ENCODE results near the gene CACNA1H.

The CACNA1H gene

GRCh38 chr16:1129106-1129960, 23.6 kb upstream of the CACNA1H start:
- TF ChIP-seq NFRKB (IDR thresholded peaks at IDR 0.05) (no peak), SUZ12 (IDR thresholded peaks at IDR 0.05) (no peak), FOXM1 (IDR thresholded peaks at IDR 0.05; ENCODE audit: borderline replicate concordance) (no peak), HDGF (IDR thresholded peaks at IDR 0.05; ENCODE audit: borderline replicate concordance) (no peak), CTBP1 (IDR thresholded peaks at IDR 0.05; ENCODE audit: borderline replicate concordance) (no peak), BHLHE40 (IDR thresholded peaks at IDR 0.05; ENCODE audit: borderline replicate concordance) (no peak), ZNF384 (IDR thresholded peaks at IDR 0.05) (no peak), SP1 (IDR thresholded peaks at IDR 0.05) (no peak), L3MBTL2 (conservative IDR thresholded peaks at IDR 0.05) (no peak)
- TF ChIP-seq, protein P1, sequence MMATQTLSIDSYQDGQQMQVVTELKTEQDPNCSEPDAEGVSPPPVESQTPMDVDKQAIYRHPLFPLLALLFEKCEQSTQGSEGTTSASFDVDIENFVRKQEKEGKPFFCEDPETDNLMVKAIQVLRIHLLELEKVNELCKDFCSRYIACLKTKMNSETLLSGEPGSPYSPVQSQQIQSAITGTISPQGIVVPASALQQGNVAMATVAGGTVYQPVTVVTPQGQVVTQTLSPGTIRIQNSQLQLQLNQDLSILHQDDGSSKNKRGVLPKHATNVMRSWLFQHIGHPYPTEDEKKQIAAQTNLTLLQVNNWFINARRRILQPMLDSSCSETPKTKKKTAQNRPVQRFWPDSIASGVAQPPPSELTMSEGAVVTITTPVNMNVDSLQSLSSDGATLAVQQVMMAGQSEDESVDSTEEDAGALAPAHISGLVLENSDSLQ (IDR thresholded peaks at IDR 0.05), result no peak
- ChIA-PET POLR2A (no interaction called here), CTCF (no interaction called here)
- no peak for DNase-seq (ENCODE audit: extremely low spot score)

DNA sequence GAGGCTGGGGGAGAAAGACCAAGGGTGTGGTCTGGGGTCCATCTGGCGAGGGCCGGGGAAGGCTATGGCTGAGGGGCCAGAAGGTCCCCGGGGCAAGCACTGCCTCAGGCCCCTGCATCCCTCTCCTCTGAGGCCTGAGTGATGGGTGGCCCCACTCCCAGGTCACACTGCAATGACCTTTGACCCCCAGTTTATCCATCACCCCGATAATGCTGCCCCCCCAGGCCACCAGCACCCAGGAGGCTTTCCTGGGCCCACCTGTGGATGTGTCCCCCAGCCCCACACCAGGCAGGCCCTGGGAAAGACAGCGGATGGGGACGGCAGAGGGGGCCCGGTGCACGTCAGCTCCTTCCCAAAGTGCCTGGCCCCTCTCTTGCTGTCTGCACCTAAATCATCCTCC, 22.5 kb upstream of the CACNA1H start:
- POLR2A ChIA-PET, result no interaction called here
- TF ChIP-seq BHLHE40 (IDR thresholded peaks at IDR 0.05; ENCODE audit: borderline replicate concordance), result no peak
- no peak for TF ChIP-seq LEF1 (IDR thresholded peaks at IDR 0.05; ENCODE audit: borderline replicate concordance)
- TF ChIP-seq FOXA1 (IDR thresholded peaks at IDR 0.05), result no peak
- TF ChIP-seq ELF4 (IDR thresholded peaks at IDR 0.05), result no peak
- no peak for TF ChIP-seq FOXK2 (IDR thresholded peaks at IDR 0.05)
- TF ChIP-seq L3MBTL2 (conservative IDR thresholded peaks at IDR 0.05), result no peak
- no peak for TF ChIP-seq CTBP1 (IDR thresholded peaks at IDR 0.05; ENCODE audit: borderline replicate concordance)
- no peak for TF ChIP-seq ARNT (IDR thresholded peaks at IDR 0.05)
- CTCF ChIA-PET, result no interaction called here
- no peak for DNase-seq (ENCODE audit: extremely low spot score)

- TF ChIP-seq BHLHE40 (IDR thresholded peaks at IDR 0.05; ENCODE audit: borderline replicate concordance) (no peak), HDGF (IDR thresholded peaks at IDR 0.05; ENCODE audit: borderline replicate concordance) (no peak), TARDBP (IDR thresholded peaks at IDR 0.05) (no peak), ZNF384 (IDR thresholded peaks at IDR 0.05) (no peak), SUZ12 (IDR thresholded peaks at IDR 0.05) (no peak), ARNT (IDR thresholded peaks at IDR 0.05) (no peak), FOXA1 (IDR thresholded peaks at IDR 0.05) (no peak), L3MBTL2 (conservative IDR thresholded peaks at IDR 0.05) (no peak), LEF1 (IDR thresholded peaks at IDR 0.05; ENCODE audit: borderline replicate concordance) (no peak), FOXM1 (IDR thresholded peaks at IDR 0.05; ENCODE audit: borderline replicate concordance) (no peak)
- no peak for DNase-seq (ENCODE audit: extremely low spot score)
- POLR2A ChIA-PET, result no interaction called here
- CTCF ChIA-PET, result no interaction called here
These were observed 21.4 kb upstream of the CACNA1H start for GRCh38 chr16:1131378-1131994.

DNA sequence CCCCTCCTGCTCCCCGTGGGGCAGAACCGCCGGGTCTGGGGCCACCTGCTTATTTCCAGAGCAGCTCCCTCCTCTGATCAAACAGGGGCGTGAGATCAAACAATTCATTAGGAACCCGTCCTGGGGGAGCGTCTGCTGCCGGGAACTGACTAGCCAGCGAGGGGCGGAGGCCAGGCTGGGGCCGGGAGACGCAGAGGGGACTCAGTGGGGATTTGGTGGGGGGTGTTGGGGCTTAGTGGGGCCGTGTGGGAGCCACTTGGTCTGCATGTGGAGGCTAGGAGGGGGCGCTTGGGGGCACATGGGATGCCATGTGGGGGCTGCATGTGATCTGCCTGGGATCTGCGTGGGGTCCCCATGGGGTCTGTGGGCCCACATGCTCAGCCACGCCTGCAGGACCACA, 20.5 kb upstream of the CACNA1H start:
- DNase-seq (ENCODE audit: extremely low spot score), result no peak
- CTCF ChIA-PET, result no interaction called here
- POLR2A ChIA-PET, result no interaction called here
- TF ChIP-seq CTBP1 (IDR thresholded peaks at IDR 0.05; ENCODE audit: borderline replicate concordance) (no peak), ZNF384 (IDR thresholded peaks at IDR 0.05) (no peak), FOXK2 (IDR thresholded peaks at IDR 0.05) (no peak), FOXA1 (IDR thresholded peaks at IDR 0.05) (no peak), ELF4 (IDR thresholded peaks at IDR 0.05) (no peak), L3MBTL2 (conservative IDR thresholded peaks at IDR 0.05) (no peak)
- TF ChIP-seq, protein P1 (IDR thresholded peaks at IDR 0.05), result no peak

GRCh38 chr16:1133271-1133670, 19.6 kb upstream of the CACNA1H start:
- POLR2A ChIA-PET, result no interaction called here
- CTCF ChIA-PET, result no interaction called here
- TF ChIP-seq SUZ12 (IDR thresholded peaks at IDR 0.05) (no peak), FOXK2 (IDR thresholded peaks at IDR 0.05) (no peak), SP1 (IDR thresholded peaks at IDR 0.05) (no peak), CTBP1 (IDR thresholded peaks at IDR 0.05; ENCODE audit: borderline replicate concordance) (no peak), L3MBTL2 (conservative IDR thresholded peaks at IDR 0.05) (no peak), LEF1 (IDR thresholded peaks at IDR 0.05; ENCODE audit: borderline replicate concordance) (no peak), FOXA1 (IDR thresholded peaks at IDR 0.05) (no peak), NFRKB (IDR thresholded peaks at IDR 0.05) (no peak), HDGF (IDR thresholded peaks at IDR 0.05; ENCODE audit: borderline replicate concordance) (no peak), BHLHE40 (IDR thresholded peaks at IDR 0.05; ENCODE audit: borderline replicate concordance) (no peak)
- TF ChIP-seq, protein P1 (IDR thresholded peaks at IDR 0.05), result no peak
- DNase-seq (ENCODE audit: extremely low spot score), result no peak

GRCh38 chr16:1133810-1134520, 18.9 kb upstream of the CACNA1H start:
- no peak for DNase-seq (ENCODE audit: extremely low spot score)
- ChIA-PET CTCF (no interaction called here), POLR2A (no interaction called here)
- TF ChIP-seq TARDBP (IDR thresholded peaks at IDR 0.05) (no peak), ARNT (IDR thresholded peaks at IDR 0.05) (no peak), FOXK2 (IDR thresholded peaks at IDR 0.05) (no peak), CTBP1 (IDR thresholded peaks at IDR 0.05; ENCODE audit: borderline replicate concordance) (no peak), SP1 (IDR thresholded peaks at IDR 0.05) (no peak), FOXM1 (IDR thresholded peaks at IDR 0.05; ENCODE audit: borderline replicate concordance) (no peak), FOXA1 (IDR thresholded peaks at IDR 0.05) (no peak), HDGF (IDR thresholded peaks at IDR 0.05; ENCODE audit: borderline replicate concordance) (no peak), LEF1 (IDR thresholded peaks at IDR 0.05; ENCODE audit: borderline replicate concordance) (no peak)
- TF ChIP-seq, protein P1 (IDR thresholded peaks at IDR 0.05), result no peak
